ENCODE data around the gene MRS2. TPM values are rescaled to one million over a fixed set of nuclear protein-coding genes. Genes with fewer than 3 reads are reported as not detected.
"Not testable (repeated sequence)": the region's sequence is repeated elsewhere in the genome, so short reads cannot be mapped to it uniquely, and the experiment has no call there.

The MRS2 gene, protein sequence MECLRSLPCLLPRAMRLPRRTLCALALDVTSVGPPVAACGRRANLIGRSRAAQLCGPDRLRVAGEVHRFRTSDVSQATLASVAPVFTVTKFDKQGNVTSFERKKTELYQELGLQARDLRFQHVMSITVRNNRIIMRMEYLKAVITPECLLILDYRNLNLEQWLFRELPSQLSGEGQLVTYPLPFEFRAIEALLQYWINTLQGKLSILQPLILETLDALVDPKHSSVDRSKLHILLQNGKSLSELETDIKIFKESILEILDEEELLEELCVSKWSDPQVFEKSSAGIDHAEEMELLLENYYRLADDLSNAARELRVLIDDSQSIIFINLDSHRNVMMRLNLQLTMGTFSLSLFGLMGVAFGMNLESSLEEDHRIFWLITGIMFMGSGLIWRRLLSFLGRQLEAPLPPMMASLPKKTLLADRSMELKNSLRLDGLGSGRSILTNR
- 9.5 and 10.9 TPM in 2 replicates for total RNA-seq

DNA sequence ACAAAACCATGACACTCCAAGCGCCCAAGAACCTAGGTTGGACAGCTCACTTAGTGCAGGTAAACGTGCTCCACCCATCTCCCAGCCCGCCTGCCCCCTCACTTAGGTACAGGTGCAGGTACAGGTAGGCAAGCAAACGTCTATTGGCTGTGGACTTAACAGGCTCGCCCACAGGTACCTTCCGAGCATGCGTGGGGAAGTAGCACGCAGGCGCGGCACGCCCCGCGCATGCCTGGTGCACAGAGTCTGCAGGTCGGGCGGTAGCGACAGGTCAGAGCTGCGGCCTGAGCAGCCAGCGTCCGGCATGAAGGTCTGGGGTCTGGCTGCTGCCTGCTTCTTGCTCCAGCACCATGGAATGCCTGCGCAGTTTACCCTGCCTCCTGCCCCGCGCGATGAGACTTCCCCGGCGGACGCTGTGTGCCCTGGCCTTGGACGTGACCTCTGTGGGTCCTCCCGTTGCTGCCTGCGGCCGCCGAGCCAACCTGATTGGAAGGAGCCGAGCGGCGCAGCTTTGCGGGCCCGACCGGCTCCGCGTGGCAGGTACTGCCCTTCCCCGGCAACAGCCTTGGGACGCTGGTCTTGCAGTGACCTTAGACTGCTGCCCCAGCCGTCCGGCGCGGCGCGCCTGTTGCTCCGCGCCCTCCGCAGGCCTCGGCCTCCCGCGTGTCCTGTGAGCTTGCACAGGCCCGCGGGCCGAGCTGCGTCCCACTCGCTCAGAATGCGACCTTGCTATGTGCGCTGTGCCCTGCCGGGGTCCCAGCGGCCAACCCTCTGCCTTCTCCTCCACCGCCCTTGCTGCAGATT is at the start of gene MRS2:
Gene MRS2, plus strand, starts transcription at position 240 of the 804 bp plus-strand sequence. Its CDS starts 111 bp downstream, at position 351.
- peak; percentile 82 to 89 for DNase-seq (ENCODE audit: low read depth in 2 of 2)

DNA sequence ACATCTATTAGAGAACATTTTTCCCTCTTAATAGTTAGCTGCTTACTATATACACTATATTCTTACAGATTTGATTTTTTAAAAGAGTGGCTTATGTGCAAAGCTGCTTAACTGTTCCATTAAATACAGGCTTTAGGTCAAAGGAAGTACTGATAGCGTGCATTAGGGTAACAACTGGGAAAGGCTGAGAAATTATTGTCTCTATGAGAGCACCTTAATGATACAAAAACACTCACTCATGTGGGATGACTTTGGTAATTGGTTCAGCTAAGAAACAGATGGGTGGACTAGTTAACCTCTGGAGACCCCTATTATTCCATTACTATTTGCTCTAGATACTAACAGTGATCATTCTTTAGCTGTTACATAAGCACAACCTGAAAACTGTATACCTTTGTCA is 48.9 kb upstream of the MRS2 start:
- no peak for DNase-seq (ENCODE audit: low read depth in 2 of 2)

DNA sequence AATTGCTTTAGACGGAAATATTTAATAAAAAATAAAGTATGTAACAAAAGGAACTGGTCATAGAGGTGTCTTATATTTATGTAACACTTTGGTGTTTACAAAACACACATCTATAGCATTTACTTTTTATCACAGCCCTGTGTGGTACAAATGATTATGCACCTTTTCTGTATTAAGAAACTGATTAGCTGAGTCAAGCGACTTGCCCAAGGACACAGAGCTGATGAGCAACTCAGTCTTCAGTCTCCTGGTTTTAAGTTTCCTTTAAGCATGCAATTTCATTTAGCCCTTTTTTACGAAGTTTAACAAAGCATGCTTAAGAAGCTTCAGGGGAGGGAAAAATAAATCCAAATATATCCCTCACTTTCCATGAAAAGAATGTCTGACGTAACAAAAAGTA is 47.3 kb upstream of the MRS2 start:
- DNase-seq (ENCODE audit: low read depth in 2 of 2), result no peak

DNA sequence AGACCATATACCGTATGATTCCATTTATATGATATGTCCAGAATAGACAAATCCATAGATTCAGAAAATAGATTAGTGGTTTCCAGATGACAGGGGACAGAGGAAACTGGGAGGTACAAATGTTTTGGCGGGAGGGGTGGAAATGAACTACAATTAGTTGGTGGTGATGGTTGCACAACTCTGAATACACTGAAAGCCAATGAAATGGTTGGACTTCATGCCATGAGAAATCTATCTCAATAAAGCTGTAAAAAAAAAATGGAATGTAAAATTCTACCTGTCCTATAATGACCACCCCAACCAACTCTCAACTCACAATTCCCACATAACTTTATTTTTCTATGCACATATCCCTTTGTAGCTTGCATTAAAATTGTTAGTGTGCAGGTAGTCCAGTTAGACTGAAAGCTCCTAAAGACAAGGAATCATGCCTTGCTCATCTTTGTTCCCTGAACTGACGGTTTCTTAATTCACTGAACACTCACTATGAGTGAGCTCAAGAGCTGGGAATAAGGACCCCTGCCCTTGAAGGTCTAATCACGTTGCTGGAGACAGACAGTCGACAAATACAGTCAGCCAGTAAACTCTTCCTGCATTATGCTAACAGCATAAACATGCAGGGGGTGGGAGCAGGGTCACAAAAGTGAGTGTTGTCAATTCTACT is 46.3 kb upstream of the MRS2 start:
- no peak for DNase-seq (ENCODE audit: low read depth in 2 of 2)

DNA sequence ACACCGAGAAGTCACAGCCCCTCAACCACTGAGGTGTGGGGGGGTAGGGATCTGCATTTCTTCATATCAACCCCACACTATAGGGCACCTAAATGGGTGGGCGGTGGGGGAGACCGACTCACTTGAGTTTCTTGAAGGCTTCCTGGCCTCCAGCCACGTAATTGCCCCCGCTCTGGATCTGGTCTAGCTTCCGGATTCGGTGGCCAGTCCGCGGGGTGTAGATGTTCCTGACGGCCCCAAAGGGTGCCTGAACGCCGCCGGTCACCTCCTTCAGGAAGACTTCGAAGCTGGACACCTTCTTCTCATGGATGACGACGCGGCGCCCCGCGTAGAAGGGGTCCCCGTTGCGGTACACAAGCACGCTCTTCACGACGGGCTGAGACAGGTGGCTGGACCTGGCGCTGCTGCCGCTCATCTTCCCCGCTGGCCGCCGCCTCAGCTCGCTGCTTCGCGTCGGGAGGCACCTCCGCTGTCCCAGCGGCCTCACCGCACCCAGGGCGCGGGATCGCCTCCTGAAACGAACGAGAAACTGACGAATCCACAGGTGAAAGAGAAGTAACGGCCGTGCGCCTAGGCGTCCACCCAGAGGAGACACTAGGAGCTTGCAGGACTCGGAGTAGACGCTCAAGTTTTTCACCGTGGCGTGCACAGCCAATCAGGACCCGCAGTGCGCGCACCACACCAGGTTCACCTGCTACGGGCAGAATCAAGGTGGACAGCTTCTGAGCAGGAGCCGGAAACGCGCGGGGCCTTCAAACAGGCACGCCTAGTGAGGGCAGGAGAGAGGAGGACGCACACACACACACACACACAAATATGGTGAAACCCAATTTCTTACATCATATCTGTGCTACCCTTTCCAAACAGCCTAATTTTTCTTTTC is 45.2 kb upstream of the MRS2 start, which contains the start of gene DCDC2:
Gene DCDC2, minus strand, starts transcription at position 724 of the 883 bp plus-strand sequence. Its CDS starts 309 bp downstream, at position 415.
- no peak for DNase-seq (ENCODE audit: low read depth in 2 of 2)

DNA sequence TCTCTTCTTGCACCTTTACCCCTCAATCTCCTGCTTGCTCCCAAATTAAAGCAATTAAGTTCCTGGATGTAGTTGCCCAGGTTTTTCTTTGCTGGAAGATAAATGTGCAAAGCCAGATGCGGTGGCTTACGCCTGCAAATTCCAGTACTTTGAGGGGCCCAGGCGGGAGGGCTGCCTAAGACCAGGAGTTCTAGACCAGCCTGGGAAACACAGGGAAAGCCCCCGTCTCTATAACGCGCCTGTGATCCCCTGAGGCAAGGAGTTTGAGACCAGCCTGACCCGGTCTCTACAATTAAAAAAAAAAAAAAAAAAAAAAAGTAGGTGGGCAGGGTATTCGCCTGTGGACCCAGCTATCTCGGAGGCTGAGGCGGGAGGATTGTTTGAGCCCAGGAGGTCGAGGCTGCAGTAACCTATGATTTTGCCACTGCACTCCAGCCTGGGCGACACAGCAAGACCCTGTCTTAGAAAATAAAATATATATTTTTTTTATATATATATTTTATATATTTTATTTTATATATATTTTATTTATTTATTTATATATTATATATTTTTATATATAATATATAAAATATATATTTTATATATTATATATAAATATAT is 44.4 kb upstream of the MRS2 start:
- no peak for DNase-seq (ENCODE audit: low read depth in 2 of 2)

DNA sequence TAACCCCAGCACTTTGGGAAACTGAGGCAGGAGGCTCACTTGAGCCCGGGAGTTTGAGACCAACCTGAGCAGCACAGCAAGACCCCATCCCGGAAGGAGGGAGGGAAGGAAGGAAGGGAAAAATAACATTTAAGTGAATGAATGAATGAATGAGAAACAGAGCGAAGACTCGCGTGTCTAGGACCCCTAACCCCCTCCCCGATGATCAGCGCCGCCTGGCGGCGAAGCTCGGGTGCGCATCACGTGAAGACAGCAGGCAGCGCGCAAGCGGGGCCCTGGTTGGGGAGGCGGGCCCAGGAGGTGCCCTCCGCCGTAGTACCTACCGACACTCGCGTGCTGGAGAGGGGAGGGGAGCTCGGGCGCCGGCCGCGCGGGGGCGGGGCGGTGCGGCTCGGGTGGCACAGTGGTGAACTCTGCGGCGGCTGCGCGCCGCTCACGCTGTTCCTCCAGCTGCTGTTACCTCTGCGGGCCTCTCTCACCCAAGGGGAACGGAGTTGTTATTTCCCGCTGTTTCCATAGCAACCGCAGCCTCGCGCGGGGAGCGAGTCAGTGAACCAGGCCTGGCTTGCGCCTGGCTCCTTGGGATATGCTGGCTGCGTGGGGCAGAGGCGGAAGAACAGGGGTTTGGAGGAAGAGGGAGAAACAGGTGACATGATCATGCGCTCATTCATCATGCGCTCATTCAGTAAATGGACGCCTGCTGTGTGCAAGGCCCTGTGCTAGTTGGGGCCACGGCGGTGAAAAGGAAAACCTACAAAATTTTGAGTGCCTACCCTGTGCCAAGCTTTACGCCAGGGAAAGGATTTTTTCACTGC is 42.9 kb upstream of the MRS2 start:
- peak; percentile 56 to 67 for DNase-seq (ENCODE audit: low read depth in 2 of 2)

DNA sequence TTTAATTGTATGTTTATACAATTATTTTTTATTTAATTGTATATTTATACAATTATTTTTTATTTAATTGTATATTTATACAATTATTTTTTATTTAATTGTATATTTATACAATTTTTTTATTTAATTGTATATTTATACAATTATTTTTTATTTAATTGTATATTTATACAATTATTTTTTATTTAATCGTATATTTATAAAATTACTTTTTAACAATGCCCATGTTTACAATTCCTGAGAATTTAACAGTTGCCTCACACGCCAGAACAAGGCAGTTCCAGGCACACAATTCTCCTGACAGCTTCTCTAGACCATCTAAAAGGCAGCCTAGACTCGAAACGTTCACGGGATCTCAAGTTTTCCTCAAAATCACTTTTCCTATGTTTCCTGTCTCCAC is 40.4 kb upstream of the MRS2 start:
- not testable (repeated sequence) for DNase-seq (ENCODE audit: low read depth in 2 of 2)

DNA sequence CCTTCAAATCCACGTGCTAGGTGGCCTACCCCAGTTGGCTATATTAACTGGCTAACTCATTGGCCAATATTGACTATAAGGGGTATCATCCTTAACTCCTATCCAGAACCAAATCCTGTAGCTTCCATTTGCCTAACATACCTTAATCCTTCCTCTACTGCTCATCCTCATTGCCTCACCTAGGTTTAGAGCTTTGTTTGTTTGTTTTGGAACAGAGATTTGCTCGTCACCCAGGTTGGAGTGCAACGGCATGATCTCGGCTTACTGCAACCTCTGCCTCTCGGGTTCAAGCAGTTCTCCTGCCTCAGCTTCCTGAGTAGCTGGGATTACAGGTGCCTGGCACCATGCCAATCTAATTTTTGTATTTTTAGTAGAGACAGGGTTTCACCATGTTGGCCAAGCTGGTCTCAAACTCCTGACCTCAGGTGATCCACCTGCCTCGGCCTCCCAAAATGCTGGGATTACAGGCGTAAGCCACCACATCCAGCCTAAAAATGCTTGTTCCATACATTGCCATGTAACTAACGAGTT is 37.6 kb upstream of the MRS2 start:
- not testable (repeated sequence) for DNase-seq (ENCODE audit: low read depth in 2 of 2)

DNA sequence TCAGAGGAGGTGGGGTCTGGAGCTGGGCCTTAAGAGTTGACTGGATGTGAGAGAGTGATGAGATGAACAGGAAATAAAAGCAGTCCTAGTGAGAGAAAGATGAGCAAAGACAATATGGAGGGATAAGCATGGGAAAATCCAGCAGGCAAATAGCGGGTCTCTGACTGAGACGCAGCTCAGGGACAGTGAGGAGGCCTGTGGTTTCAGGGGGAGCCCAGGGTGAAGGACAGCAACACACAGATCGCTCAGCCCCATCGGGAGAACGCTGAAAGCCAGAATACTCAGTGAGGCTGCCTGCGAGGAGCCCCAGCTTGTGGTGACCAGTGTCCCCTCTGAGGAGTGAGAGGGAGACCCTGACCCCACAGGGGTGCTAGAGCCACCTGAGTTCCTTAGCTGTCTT is 28.1 kb upstream of the MRS2 start:
- no peak for DNase-seq (ENCODE audit: low read depth in 2 of 2)

DNA sequence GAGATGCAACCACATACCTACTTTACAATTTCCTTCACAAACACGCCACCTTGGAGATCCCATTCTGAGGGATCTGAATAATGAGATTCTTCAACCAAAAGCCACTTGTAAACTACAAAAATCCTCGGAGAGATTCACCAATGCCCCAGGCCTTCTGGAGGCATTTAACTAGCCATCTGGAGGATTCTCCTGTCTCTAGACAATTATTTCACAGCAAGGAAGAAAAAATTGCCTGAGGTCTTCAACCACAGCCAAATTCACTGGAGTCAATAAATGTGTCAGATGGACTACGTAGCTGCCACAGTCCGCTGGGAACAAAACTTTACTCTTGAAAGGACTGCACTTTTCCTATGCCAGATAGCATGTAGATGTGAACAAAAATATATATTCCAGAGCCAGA is 25.9 kb upstream of the MRS2 start:
- no peak for DNase-seq (ENCODE audit: low read depth in 2 of 2)

DNA sequence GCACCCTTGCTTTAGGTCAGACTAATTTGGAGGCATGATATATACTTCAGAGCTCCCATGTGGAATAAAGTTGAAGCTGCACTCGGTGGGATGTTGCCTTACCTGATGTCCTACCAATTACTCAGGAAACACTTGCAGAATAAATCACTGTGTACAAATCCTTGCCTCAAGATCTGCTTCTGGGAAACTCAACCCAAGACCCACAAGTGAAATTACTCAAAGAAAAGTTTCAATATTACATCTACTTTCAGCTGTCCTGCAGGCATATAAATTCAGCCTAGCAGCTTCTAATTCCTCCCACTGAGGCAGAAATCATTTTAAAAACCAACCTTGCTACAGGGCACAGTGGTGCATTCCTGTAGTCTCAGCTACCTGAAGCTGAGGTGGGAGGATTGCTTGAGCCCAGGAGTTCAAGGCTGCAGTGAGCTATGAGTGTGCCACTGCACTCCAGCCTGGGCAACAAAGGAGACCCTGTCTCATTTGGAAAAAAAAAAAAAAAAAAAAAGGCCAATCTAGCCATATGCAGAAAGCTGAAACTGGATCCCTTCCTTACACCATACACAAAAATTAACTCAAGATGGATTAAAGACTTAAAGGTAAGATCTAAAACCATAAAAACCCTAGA is 24.2 kb upstream of the MRS2 start:
- no peak for DNase-seq (ENCODE audit: low read depth in 2 of 2)

DNA sequence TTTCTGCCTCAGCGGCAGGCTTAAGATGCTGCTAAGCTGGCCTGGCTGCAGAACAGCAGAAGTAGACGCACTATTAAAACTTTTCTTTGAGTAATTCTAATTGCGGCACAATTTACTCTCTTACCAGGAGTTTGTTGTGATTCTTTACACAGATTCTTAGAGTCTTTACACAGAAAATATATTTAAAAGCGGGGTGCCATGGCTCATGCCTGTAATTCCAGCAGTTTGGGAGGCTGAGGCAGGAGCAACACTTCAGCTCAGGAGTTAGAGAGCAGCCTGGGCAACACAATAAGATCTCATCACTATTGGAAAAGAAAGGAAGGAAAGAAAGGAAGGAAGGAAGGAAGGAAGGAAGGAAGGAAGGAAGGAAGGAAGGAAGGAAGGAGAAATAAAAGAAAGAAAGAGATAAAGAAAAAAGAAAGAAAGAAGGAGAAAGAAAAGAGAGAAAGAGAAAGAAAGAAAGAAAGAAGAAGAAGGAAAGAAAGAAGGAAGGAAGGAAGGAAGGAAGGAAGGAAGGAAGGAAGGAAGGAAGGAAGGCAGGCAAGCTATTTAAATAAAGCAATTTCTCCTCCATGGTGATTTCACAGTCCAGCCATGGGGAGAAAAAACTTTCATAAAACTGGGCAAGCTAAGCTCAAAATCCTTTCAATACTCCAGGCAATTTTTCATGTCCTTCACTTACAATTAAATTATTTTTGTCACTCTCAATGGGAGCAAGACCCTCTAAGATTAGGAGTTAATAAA is 21.1 kb upstream of the MRS2 start:
- DNase-seq (ENCODE audit: low read depth in 2 of 2), result no peak

DNA sequence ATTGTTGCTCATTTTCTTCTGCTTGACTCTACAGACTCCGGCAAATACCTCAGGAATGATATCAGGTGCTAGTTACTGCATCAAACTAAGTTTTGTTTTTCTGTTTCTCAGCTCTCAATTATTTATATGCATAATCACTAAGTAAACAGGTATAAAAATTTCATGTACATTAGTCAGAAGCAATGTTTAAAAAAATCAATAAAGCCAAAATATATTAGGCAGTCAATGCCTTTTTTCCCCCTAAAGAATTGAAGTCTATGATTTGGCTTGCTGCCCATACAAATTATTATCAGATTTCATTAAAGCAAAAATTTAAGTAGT is 20.6 kb upstream of the MRS2 start:
- no peak for DNase-seq (ENCODE audit: low read depth in 2 of 2)

DNA sequence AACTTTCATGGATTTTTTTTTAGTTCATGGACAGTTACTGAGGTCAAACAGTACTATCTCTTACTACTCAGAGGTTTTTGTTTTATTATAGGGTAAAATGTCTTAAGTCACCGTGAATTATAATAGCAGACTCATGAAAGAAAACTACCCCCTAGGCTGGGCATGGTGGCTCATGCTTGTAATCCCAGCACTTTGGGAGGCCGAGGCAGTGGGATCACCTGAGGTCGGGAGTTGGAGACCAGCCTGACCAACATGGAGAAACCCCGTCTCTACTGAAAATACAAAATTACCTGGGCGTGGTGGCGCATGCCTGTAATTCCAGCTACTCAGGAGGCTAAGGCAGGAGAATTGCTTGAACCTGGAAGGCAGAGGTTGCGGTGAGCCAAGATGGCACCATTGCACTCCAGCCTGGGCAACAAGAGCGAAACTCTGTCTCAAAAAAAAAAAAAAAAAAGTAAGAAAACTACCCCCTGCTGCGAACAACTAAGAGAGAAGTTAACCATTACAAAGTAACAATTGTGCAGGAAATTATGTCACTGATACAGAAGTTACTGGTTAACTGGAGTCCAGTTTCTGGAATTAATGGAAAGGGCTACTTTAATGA is 19.7 kb upstream of the MRS2 start:
- DNase-seq (ENCODE audit: low read depth in 2 of 2), result not testable (repeated sequence)

DNA sequence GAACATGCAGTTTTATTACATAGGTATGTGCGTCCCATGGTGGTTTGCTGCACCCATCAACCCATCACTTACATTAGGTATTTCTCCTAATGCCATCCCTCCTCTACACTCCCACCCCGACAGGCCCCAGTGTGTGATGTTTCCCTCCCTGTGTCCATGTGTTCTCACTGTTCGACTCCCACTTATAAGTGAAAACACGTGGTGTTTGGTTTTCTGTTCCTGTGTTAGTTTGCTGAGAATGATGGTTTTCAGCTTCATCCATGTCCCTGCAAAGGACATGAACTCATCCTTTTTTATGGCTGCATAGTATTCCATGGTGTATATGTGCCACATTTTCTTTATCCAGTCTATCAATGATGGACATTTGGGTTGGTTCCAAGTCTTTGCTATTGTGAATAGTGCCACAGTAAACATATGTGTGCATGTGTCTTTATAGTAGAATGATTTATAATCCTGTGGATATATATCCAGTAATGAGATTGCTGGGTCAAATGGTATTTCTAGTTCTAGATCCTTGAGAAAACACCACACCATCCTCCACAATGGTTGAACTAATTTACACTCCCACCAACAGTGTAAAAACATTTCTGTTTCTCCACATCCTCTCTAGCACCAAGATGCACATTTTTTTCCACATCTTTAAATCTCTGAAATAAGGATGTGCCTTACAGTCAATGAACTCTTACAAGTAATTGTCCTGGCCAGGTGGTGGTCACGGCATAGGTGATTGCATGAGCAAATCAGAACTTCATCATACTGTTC is 18.2 kb upstream of the MRS2 start:
- not testable (repeated sequence) for DNase-seq (ENCODE audit: low read depth in 2 of 2)

All from lung microvascular endothelial cell (primary cell).